HTERT RPE-1 (cell line): Measurements from ENCODE around the gene SLC35G6.
"Not testable (repeated sequence)": the region's sequence is repeated elsewhere in the genome, so short reads cannot be mapped to it uniquely, and the experiment has no call there.

Source experiments
- in situ Hi-C: fragments of 300-500 bp; cut with MboI; formaldehyde crosslinking; loops from 4 replicates; pipeline ENCODE4 v1.14.3; 2020; ENCODE audit warnings: low sequenced_read_pairs

Gene SLC35G6

GRCh38 chr17:7459961-7460545, 21.2 kb upstream of the SLC35G6 start:
- in situ Hi-C loops, result no loop called here

- in situ Hi-C loops, result no loop called here
Measured at GRCh38 chr17:7460850-7461660, 20.2 kb upstream of the SLC35G6 start.

GRCh38 chr17:7462474-7463371, 18.5 kb upstream of the SLC35G6 start:
- in situ Hi-C loops, result no loop called here

GRCh38 chr17:7463372-7463846, 17.8 kb upstream of the SLC35G6 start:
- in situ Hi-C loops, result no loop called here

- in situ Hi-C loops, result no loop called here
Measured at GRCh38 chr17:7464081-7464480, 17.2 kb upstream of the SLC35G6 start.

GRCh38 chr17:7465597-7466275, 15.5 kb upstream of the SLC35G6 start:
- in situ Hi-C loops, result no loop called here

- in situ Hi-C loops, result no loop called here
Measured at GRCh38 chr17:7466318-7466638, 15.0 kb upstream of the SLC35G6 start.

- in situ Hi-C loops, result no loop called here
Measured at GRCh38 chr17:7466639-7467341, 14.5 kb upstream of the SLC35G6 start.

- in situ Hi-C loops, result no loop called here
Measured at GRCh38 chr17:7467498-7467897, 13.7 kb upstream of the SLC35G6 start.

GRCh38 chr17:7468290-7468689, 13.0 kb upstream of the SLC35G6 start:
- in situ Hi-C loops, result no loop called here

- in situ Hi-C loops, result no loop called here
Measured at GRCh38 chr17:7468804-7469389, 12.3 kb upstream of the SLC35G6 start.

GRCh38 chr17:7469843-7470242, 11.4 kb upstream of the SLC35G6 start:
- in situ Hi-C loops, result not testable (repeated sequence)

- in situ Hi-C loops, result not testable (repeated sequence)
Measured at GRCh38 chr17:7470457-7470973, 10.7 kb upstream of the SLC35G6 start.

GRCh38 chr17:7471729-7472128, 9.5 kb upstream of the SLC35G6 start:
- in situ Hi-C loops, result no loop called here

- in situ Hi-C loops, result not testable (repeated sequence)
Measured at GRCh38 chr17:7474767-7475166, 6.5 kb upstream of the SLC35G6 start.

- in situ Hi-C loops, result no loop called here
Measured at GRCh38 chr17:7475764-7476422, 5.4 kb upstream of the SLC35G6 start.

GRCh38 chr17:7476494-7476893, 4.8 kb upstream of the SLC35G6 start:
- in situ Hi-C loops, result no loop called here

GRCh38 chr17:7476951-7477350, 4.3 kb upstream of the SLC35G6 start:
- in situ Hi-C loops, result no loop called here
